Endodermal cell (in vitro differentiated cells): ENCODE results near the gene ZNF536. TPM values are rescaled to one million over a fixed set of nuclear protein-coding genes. Genes with fewer than 3 reads are reported as not detected.

Experiments used
- DNase-seq: peaks from one replicate; pipeline ENCODE4 v3.0.0-alpha.2; 2017
- H3K27ac ChIP-seq: 2 replicates; pipeline ENCODE4 v1.5.1; 2013; ENCODE audit warnings: mild to moderate bottlenecking, low read depth, low read length, moderate library complexity
- H3K27me3 ChIP-seq: 2 replicates; pipeline ENCODE4 v1.6.1; 2013; ENCODE audit warnings: mild to moderate bottlenecking, low read length, moderate library complexity; ENCODE audit not compliant: insufficient read depth, control insufficient read depth, poor library complexity, severe bottlenecking
- H3K36me3 ChIP-seq: 2 replicates; pipeline ENCODE4 v1.7.0; 2013; ENCODE audit warnings: mild to moderate bottlenecking, low read length, moderate library complexity; ENCODE audit not compliant: control insufficient read depth, insufficient read depth
- H3K4me1 ChIP-seq: one replicate; pipeline ENCODE4 v1.7.0; 2013; ENCODE audit warnings: low read length; ENCODE audit not compliant: control insufficient read depth, insufficient read depth
- H3K4me3 ChIP-seq: 2 replicates; pipeline ENCODE4 v1.5.1; 2013; ENCODE audit warnings: mild to moderate bottlenecking, low read length, moderate library complexity
- H3K9ac ChIP-seq: 2 replicates; pipeline ENCODE4 v1.6.1; 2013; ENCODE audit warnings: mild to moderate bottlenecking, low read length, moderate library complexity; ENCODE audit not compliant: poor library complexity, severe bottlenecking; ENCODE audit errors: extremely low read depth
- H3K9me3 ChIP-seq: 2 replicates; pipeline ENCODE4 v1.6.1; 2013; ENCODE audit warnings: mild to moderate bottlenecking, low read length, moderate library complexity; ENCODE audit not compliant: control insufficient read depth
- H3K27ac Mint-ChIP-seq: 2 replicates; pipeline ENCODE4 v1.8.0; 2020; ENCODE audit warnings: mixed read lengths
- H3K27me3 Mint-ChIP-seq: 2 replicates; pipeline ENCODE4 v1.8.0; 2021; ENCODE audit warnings: mild to moderate bottlenecking, mixed read lengths; ENCODE audit not compliant: insufficient read depth
- H3K36me3 Mint-ChIP-seq: 2 replicates; pipeline ENCODE4 v1.8.0; 2020; ENCODE audit warnings: low read depth, mixed read lengths
- H3K4me1 Mint-ChIP-seq: 2 replicates; pipeline ENCODE4 v1.8.0; 2020; ENCODE audit warnings: mixed read lengths
- H3K4me3 Mint-ChIP-seq: 2 replicates; pipeline ENCODE4 v1.8.0; 2020; ENCODE audit warnings: mild to moderate bottlenecking, moderate library complexity, mixed read lengths
- H3K9me3 Mint-ChIP-seq: 2 replicates; pipeline ENCODE4 v1.8.0; 2020; ENCODE audit warnings: mild to moderate bottlenecking, mixed read lengths
- WGBS, 2 experiments: methylation state at CpG; one replicate each; pipeline versions ENCODE4 v1.1.5 to v1.1.7; 2013; ENCODE audit warnings: missing lambda C conversion rate in 2 of 2, mixed read lengths in 1 of 2; ENCODE audit not compliant: insufficient coverage in 1 of 2, insufficient read length in 1 of 2; 5-methylcytosine and 5-hydroxymethylcytosine counted together
- total RNA-seq, 2 donors: library from RNA; stranded (reverse); fragmentation: NEBNext Ultra II Directional in 1 of 2; extraction: Animal tissue kit (Norgen Biotek cat#: 25700) in 1 of 2; gene quantifications; 2 replicates in 1 of 2; 3 replicates in 1 of 2; pipeline ENCODE4 v1.2.1, GENCODE V29; 2021
- TF ChIP-seq, protein P1 (sequence below): fragments of 200-600 bp; sonication (generic); conservative IDR thresholded peaks from 2 replicates; pipeline ENCODE4 v1.5.0; 2021; ENCODE audit warnings: antibody characterized with exemption, mild to moderate bottlenecking

The ZNF536 gene
- total RNA-seq, 2 donors from 2014 or later, result not detected

DNA sequence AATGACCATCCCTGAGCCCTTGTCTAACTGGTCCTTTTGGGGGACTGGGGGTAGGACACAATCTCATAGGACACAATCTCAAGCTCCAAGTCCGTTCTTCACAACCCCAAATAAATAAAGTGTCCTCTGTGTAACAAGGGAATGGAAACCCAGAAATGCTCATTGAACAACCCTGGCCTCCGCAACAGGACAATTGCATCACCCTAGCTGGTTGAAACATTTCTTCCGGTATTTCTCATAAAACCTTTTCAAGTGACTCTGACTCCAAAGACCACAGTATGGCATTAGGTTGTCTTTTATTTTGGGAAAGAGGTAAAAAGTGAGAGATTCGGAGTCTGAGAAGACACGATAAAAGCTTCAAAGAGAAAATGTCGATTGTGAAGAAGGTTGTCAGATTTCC is 186.6 kb downstream of the ZNF536 start:
- Histone ChIP-seq H3K9ac (no peak overlapping the region), H3K36me3 (no peaks in the 10 kb centered on the region), H3K9me3 (no peaks in the 10 kb centered on the region), H3K27me3 (peaks cover 4% of the 10 kb centered on the region), H3K4me3 (no peak overlapping the region), H3K27ac (no peak overlapping the region), H3K4me1 (no peaks in the 10 kb centered on the region)
- Mint-ChIP-seq H3K9me3 (no peaks in the 10 kb centered on the region), H3K4me3 (no peak overlapping the region), H3K36me3 (no peaks in the 10 kb centered on the region), H3K4me1 (peaks cover 10% of the 10 kb centered on the region), H3K27me3 (peaks cover 3% of the 10 kb centered on the region), H3K27ac (no peak overlapping the region)
- DNase-seq, result no peak
- TF ChIP-seq, protein P1, sequence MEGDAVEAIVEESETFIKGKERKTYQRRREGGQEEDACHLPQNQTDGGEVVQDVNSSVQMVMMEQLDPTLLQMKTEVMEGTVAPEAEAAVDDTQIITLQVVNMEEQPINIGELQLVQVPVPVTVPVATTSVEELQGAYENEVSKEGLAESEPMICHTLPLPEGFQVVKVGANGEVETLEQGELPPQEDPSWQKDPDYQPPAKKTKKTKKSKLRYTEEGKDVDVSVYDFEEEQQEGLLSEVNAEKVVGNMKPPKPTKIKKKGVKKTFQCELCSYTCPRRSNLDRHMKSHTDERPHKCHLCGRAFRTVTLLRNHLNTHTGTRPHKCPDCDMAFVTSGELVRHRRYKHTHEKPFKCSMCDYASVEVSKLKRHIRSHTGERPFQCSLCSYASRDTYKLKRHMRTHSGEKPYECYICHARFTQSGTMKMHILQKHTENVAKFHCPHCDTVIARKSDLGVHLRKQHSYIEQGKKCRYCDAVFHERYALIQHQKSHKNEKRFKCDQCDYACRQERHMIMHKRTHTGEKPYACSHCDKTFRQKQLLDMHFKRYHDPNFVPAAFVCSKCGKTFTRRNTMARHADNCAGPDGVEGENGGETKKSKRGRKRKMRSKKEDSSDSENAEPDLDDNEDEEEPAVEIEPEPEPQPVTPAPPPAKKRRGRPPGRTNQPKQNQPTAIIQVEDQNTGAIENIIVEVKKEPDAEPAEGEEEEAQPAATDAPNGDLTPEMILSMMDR, result no peak
- WGBS, 2 experiments, result 94 to 100% methylated on average over 4 to 6 of the region's 6 CpGs

DNA sequence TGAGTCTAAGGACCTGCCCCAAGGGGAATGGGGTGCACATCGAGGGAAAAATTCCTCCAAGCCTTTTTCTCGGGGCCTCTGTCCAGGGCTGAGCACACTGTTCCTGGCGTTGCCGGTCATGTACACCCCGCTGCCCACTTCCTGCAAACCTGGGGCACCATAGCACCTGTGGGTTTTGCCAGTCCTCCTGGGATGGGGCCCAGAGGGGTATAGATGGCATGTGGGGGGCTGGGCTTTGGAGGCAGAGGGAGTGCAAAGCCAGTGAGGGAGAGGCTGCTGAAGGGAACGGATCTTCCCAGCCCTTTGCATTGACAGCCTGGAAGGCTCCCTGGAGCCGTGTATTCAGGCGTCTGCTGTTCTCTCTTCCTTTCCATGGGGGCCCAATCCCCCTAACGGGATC is 187.3 kb downstream of the ZNF536 start:
- TF ChIP-seq, protein P1, result no peak
- Mint-ChIP-seq H3K4me1 (peaks cover 10% of the 10 kb centered on the region), H3K36me3 (no peaks in the 10 kb centered on the region), H3K4me3 (no peak overlapping the region), H3K9me3 (no peaks in the 10 kb centered on the region), H3K27ac (no peak overlapping the region), H3K27me3 (peaks cover 3% of the 10 kb centered on the region)
- Histone ChIP-seq H3K9ac (no peak overlapping the region), H3K4me3 (no peak overlapping the region), H3K27ac (no peak overlapping the region), H3K4me1 (no peaks in the 10 kb centered on the region), H3K9me3 (no peaks in the 10 kb centered on the region), H3K27me3 (peaks cover 4% of the 10 kb centered on the region), H3K36me3 (no peaks in the 10 kb centered on the region)
- 80 to 97% methylated on average over 6 to 9 of the region's 9 CpGs for WGBS, 2 experiments
- DNase-seq, result no peak

DNA sequence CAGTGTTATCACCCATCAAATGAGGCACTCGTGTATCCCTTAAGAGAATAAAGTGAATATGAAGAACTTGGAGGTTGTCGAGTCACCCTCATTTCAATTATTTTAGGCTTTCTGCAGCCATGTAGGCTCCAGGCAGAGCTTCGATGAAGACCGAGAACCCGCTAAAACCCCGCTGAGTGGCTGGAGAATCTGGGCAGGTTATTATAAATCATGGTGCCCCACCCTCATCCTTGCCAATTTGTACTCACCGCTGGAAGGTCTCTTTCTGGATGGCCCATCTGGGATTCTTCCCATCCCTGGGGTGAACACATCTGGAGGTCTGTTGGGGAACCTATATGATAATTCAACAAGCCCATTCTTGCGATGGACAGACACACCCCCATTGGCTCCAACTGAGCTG is 190.8 kb downstream of the ZNF536 start:
- H3K27ac Mint-ChIP-seq, result no peak overlapping the region
- Histone ChIP-seq H3K4me1 (no peaks in the 10 kb centered on the region), H3K4me3 (no peak overlapping the region), H3K27me3 (peaks cover 4% of the 10 kb centered on the region), H3K9ac (no peak overlapping the region), H3K36me3 (no peaks in the 10 kb centered on the region), H3K9me3 (no peaks in the 10 kb centered on the region), H3K27ac (no peak overlapping the region)
- H3K4me3 Mint-ChIP-seq, result no peak overlapping the region
- WGBS, 2 experiments, result 91 to 92% methylated on average over 6 to 8 of the region's 8 CpGs
- H3K9me3 Mint-ChIP-seq, result no peaks in the 10 kb centered on the region
- DNase-seq, result peak; percentile 24
- peaks cover 6% of the 10 kb centered on the region for H3K4me1 Mint-ChIP-seq
- peaks cover 5% of the 10 kb centered on the region for H3K27me3 Mint-ChIP-seq
- TF ChIP-seq, protein P1, result no peak
- H3K36me3 Mint-ChIP-seq, result no peaks in the 10 kb centered on the region
